HG02588 (cell line): ENCODE results near the gene SLC41A2.
A peak's percentile ranks its signal among the peaks of the same experiment; 100 is the strongest.
"Not testable (repeated sequence)": the region's sequence is repeated elsewhere in the genome, so short reads cannot be mapped to it uniquely, and the experiment has no call there.

Source experiments
- ATAC-seq: cut with Tn5 transposase; IDR thresholded peaks from one replicate; pipeline ENCODE4 v1.9.1; 2021; ENCODE audit warnings: mild to moderate bottlenecking, moderate library complexity; ENCODE audit not compliant: unreplicated experiment

Gene SLC41A2, protein sequence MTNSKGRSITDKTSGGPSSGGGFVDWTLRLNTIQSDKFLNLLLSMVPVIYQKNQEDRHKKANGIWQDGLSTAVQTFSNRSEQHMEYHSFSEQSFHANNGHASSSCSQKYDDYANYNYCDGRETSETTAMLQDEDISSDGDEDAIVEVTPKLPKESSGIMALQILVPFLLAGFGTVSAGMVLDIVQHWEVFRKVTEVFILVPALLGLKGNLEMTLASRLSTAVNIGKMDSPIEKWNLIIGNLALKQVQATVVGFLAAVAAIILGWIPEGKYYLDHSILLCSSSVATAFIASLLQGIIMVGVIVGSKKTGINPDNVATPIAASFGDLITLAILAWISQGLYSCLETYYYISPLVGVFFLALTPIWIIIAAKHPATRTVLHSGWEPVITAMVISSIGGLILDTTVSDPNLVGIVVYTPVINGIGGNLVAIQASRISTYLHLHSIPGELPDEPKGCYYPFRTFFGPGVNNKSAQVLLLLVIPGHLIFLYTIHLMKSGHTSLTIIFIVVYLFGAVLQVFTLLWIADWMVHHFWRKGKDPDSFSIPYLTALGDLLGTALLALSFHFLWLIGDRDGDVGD

DNA sequence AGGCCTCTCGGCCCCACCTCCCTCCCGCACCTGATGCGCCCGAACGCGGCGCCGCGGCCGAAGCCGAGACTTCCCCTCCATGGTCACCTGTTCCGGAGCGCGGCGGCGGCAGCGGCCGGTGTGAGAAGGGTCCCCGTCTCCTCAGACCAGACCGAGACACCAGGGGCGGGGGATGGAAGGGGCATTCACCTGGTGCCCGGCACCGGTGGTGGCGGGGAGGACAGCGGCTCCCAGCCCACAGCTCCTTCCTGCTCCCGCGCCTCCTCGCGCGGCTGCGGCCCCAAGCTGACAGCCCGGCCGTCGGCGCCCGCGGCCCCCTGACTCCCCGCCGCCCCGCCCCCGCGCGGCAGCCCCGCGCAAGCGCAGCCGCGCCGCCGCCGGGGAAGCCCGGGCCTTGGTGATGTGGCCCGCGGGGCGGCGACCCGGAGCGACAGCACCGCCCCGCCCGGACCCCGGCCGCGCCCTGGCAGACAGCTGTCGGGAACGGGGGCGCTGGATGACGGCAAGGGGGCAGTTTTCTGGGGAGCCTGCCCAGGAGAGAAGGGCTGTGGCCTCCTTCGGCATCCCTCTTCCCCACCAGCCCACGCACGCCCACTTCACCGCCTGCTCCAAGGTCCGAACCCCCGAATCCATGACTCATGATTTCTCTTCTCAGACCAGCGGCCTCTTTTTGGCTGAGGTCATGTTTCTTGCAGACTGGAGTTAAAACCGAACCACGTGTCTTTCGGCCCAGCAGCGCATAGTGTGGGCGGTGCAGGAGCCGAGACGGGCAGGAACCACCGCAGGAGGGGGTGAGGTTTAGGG is at the start of gene SLC41A2:
Gene SLC41A2 (minus strand): TSS at position 290 of the 804 bp plus-strand sequence. CDS start 29,763 bp downstream, outside the sequence.
- ATAC-seq: peak; percentile 77

GRCh38 chr12:105001476-105001875 is 43.4 kb upstream of the SLC41A2 start:
- ATAC-seq: no peak

DNA sequence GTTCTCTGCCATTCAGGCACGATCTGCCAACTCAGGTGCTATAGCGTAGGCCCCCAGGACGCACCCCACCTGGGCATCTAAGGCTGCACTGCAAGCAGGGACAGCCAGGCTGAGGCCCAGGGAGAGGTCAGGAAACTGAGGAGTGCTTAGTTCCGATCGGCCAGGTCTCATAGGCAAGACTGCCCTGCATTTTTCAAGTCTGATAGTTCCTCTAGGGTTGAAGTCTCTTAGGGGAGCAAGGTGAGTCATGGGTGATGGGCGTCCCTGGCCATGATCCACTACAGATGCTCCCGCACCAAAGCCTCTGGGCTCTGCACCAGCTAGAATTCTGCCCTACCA is 41.2 kb upstream of the SLC41A2 start:
- ATAC-seq: no peak

DNA sequence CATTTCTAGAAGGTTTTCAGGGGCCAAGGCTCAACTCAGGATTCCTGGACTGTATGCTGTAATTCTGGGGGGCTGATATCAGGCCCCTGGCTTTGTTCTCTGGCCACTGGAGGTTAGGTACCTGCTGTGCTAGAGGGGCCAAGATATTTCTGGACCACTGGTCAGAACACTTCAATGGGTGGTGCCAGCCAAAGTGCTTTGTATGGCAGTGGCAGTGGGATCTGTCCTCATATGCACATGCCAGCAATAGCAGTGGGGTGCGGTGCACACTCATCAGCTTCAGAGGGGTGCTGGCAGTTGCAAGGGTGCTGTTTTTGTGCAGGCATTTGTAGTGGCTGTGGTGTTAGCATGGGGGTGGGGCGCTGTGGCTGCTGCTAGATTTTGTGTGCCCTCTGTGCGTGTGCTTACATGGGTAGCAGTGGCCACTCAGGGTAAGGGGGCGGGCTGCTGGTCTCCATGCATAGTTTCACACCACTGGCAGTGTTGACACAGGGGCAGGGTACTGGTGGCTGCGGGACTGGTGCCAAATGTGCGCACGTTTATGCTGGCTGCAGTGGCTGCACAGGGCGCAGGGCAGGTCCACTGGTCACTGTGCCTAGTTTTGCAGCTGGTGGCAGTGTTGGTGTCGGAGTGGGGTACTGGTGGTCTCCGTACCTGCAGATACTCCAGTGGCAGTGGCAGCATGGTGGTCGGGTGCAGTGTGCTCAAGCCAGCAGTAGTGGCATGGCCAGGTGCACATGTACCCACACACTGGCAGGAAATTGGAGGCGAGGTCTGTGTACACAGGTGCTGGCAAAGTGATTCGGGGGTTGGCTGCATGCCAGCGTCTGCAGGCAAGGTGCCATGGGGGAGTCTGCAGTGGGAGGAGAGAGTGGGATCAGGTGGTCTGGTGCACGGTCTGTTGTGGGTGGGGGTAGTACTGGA is 40.6 kb upstream of the SLC41A2 start:
- no peak for ATAC-seq

DNA sequence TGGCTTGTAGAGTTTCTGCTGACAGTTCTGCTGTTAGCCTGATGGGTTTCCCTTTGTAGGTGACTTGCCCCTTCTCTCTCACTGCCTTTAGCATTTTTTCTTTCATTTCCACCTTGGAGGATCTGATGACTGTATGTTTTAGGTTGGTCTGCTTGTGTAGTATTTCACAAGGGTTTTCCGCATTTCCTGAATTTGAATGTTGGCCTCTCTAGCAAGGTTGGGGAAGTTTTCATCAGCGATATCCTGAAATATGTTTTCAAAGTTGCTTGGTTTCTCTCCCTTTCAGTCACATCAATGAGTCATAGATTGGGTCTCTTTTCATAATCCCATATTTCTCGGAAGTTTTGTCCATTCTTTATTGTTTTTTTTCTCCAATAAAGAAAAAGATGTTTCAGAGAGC is 39.5 kb upstream of the SLC41A2 start:
- no peak for ATAC-seq

- no peak for ATAC-seq
Observed at GRCh38 chr12:104994336-104994735, 36.2 kb upstream of the SLC41A2 start.

DNA sequence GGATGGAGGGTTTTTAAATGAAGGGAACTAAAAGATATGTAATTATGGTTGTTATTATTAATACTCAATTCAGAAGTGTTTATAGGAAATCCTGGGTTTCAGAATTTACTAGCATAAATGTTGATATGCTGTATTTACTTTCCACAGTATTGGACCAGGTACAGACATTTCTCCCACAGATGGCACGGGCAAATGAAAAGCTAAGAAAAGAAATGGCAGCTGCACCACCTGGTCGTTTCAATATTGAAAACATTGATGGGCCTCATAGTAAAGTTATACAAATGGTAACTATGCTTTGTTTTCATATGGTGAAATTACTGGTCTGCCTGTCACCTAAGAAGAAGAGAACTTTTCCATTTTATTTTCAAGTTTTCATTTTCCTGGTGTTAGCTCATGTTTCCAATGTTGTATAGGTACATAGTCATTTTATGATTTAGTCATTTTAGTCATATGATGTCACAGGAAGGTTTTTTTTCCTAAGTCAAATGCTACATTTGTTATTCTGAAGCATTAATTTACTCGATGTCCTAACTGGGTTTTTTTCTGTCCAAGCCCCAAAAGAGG is 33.6 kb upstream of the SLC41A2 start:
- ATAC-seq: no peak

DNA sequence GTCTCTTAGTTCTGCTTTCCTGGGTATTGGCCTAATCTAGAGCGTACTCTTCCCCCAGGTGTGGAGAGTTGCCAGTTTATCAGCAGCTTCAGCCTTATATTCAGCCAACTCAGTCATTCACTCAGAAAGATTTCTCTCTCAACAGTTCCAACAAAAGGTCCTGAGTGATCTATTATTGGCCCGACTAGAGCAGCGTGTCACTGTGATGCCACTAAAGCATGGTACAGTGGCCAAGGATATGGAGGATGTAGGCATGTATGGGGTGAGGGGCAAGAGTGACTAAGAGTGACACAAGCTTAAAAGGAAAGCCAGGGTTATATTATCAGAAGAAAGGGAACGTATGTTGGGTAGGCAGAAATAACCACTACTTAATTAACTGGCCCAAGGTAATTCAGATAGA is 32.9 kb upstream of the SLC41A2 start:
- ATAC-seq: no peak

GRCh38 chr12:104986022-104986941 is 28.2 kb upstream of the SLC41A2 start, which contains the start of gene NOPCHAP1:
NOPCHAP1 (plus strand) TSS chr12:104986316; CDS start chr12:104986353, 37 bp downstream.
- ATAC-seq: peak; percentile 98

DNA sequence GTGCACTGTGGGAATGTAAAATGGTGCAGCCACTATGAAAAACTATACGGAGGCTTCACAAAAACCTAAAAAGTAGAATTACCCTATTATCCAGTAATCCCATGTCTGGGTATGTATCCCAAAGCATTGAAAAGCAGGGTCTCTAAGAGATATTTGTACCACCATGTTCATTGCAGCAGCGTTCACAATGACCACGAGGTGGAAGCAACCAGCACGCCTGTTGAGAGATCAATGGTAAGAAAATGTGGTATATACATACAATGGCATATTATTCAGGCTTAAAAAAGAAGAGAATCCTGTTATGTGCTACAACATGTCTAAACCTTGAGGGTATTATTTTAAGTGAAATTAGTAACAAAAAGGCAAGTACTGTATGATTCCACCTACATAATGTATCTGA is 27.1 kb upstream of the SLC41A2 start:
- no peak for ATAC-seq

DNA sequence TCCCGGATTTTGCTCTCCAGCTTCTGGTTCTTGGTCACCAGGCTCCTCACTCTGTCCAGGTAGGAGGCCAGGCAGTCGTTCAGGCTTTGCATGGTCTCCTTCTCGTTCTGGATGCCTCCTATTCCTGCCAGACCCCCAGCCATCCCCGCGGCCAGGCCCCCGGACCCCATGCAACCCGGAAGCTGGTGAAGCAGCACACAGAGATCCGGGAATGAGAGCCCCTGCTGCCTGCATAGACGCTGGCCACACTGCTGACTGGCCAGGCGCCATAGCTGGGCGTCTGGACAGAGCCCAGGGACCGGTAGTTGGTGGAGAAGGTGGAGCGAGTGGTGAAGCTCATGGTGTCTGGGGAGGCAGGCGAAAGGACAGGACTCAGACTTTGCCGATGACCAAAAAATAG is 19.6 kb upstream of the SLC41A2 start:
- not testable (repeated sequence) for ATAC-seq

DNA sequence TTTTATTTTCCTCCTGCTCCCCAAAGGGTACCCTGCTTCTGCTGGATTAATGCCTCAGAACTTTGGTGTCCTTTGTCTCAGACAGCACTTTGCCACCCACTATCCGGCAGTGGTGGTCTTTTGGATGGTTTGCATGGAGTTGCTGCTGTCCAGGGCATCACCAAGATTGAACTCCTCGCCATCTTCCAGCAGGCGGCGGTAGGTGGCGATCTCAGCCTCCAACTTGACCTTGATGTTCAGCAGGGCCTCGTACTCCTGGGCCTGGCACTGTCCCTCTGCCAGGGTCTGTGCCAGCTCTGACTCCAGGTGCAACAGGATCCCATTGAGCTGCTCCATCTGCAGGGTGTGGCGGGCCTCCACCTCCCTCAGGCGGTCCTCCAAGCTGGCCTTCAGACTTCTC is 18.6 kb upstream of the SLC41A2 start:
- no peak for ATAC-seq

GRCh38 chr12:104975587-104976343 is 17.7 kb upstream of the SLC41A2 start:
- ATAC-seq: no peak

- peak; percentile 99 for ATAC-seq
Observed at GRCh38 chr12:104974626-104975290, 16.7 kb upstream of the SLC41A2 start.

DNA sequence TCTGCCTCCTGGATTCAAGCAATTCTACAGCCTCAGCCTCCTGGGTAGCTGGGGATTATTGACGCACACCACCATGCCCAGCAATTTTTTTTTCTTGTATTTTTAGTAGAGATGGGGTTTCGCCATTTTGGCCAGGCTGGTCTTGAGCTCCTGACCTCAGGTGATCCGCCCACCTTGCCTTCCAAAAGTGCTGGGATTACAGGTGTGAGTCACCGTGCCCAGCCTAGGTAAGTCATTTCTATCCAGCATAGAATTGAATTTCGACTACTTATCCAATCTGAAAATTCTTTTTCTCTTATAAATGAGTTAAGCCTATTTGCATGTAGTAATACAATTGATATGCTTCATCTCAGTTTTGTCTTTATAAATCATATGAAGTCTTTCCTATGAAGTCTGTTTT is 15.2 kb upstream of the SLC41A2 start:
- no peak for ATAC-seq

- ATAC-seq: no peak
Observed at GRCh38 chr12:104971306-104971705, 13.2 kb upstream of the SLC41A2 start.

- no peak for ATAC-seq
Observed at GRCh38 chr12:104969343-104969742, 11.3 kb upstream of the SLC41A2 start.

DNA sequence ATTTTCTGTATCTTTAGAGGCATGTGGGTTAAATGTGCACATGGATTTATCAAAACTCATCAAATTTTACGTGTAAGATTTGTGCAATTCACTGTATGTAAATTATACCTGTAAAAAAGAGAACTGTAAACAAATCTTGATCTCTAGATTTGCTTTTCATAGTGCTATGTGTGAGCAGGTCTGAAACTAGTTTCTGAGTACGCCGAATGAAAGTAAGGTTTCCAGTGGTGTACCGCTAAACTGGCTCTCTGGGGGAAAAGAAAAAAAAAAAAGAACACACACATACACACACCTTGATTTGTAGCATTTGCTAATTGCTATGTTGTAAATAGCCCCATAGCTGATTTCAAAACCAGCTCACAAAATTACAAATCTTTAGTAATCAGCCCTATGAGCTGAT is 8.6 kb upstream of the SLC41A2 start:
- ATAC-seq: peak; percentile 84
